IPS-NIHi7 (cell line): Measurements from ENCODE around the gene ARF3.

Experiments used
- DNase-seq: peaks from one replicate; pipeline ENCODE4 v3.0.0; 2012; ENCODE audit warnings: mixed read lengths; ENCODE audit errors: extremely low spot score

Gene ARF3

GRCh38 chr12:48966177-48966895 lies 9.0 kb upstream of the ARF3 start:
- DNase-seq: no peak

DNA sequence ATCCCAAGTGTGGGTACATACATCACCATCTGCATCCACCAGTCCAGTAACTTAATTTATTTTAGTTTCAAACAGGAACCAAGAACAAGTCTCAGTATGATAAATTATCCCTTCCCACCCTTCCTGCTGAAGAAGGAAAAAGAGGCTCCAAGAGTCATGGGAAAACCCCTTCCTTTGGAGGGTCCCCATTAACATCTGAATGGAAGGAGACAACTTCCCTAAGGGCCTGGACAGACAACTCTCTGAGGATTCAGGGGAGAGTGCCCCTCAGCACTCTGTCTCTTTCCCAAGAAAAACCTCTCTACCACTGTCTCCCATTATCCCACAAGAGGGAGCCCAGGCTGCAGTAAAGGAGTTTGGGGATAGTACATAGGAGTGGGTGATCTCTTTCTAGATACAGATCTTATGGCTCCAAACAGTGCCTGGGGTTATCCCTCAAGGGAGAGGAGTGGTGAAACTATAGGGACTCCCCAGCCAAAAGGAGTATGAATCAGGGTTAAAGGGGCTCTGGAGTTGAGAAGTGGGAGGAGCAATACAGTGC lies 8.1 kb upstream of the ARF3 start:
- DNase-seq: peak; percentile 68

- no peak for DNase-seq
Observed at GRCh38 chr12:48961801-48962200, 4.5 kb upstream of the ARF3 start.

GRCh38 chr12:48961331-48961730 lies 4.0 kb upstream of the ARF3 start:
- no peak for DNase-seq

DNA sequence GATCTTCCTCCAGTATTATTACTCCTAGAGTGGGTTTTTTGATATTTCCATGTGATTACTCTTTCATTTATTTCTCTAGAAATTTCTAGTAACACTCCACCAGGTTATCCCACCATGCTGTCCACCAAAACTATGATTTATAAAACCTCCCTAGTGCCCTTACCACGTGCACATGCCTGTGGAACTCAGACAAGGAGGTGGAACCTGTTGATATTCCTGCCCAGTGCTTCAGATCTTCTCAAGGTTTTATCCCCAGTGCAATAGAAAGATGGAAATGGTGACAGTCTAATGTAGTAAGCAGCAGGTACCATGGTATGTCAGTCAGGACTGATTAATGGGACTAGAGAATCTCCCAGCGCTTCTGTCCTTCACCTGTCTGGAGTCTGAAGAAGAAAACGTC lies 3.5 kb upstream of the ARF3 start:
- no peak for DNase-seq

GRCh38 chr12:48958049-48958388 lies 732 bp upstream of the ARF3 start:
- DNase-seq: no peak

DNA sequence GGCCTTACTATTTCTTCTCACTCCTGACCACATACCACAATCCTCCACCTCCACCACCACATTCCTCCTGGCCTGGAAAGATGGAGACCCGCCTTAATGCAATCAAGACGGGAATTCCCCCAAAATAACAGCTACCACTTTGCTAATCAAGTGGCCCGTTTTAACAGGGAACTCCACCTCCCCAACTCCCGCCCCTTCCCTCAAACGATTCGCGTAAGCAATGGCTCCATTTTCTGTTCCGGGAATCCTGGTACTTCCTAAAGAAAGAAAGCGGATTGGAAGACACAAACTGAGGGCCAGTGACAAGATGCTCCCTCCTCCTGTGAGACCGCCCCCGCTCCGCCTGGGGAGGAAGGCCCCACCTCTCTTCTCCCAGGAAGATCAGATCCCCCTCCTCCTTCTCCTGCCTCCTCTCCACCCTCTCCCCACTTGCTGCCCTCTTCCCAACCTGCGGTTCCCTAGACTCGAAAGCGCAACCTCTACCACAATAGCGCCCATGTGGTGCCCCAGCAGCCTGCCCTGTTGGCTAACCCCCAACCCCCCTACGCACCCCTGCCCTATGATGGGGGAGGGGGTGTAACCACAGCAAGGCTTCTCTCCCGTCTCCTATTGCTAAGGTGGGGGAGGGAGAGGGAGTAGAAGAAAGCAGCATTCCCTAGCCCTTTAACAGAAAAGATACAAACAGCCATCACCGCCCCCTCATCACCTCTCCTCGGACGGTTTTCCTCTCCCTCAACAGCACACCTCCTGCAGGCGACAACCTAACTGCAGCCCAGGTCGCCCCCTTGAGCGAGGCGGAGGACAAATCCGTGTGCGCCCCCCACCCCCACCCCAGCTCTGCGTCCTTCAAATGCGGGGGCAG lies 777 bp downstream of the ARF3 start:
- DNase-seq: peak; percentile 93

- no peak for DNase-seq
Observed at GRCh38 chr12:48954841-48955501, 2.3 kb downstream of the ARF3 start.

GRCh38 chr12:48954061-48954460 lies 3.2 kb downstream of the ARF3 start:
- DNase-seq: no peak

- no peak for DNase-seq
Observed at GRCh38 chr12:48952691-48953090, 4.6 kb downstream of the ARF3 start.

- no peak for DNase-seq
Observed at GRCh38 chr12:48947727-48948126, 9.6 kb downstream of the ARF3 start.

DNA sequence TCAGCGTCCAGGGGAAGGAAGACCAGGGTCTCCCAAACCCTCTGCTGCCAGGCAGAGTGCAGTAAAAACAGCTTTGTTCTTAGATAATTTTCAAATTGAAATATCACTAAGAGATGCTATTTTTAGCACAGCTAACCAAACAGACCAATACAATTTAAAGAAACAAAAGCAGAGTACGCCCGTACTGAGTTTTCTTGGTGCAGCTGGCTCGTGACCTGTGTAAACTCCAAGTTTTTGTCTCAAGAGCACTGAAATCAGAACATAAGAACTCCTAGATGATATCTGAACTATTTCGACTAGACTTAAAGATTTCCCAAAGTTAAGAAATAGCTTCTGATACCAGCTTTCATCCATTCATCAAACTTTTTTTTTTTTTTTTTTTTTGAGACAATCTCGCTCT lies 10.3 kb downstream of the ARF3 start:
- DNase-seq: no peak

- no peak for DNase-seq
Observed at GRCh38 chr12:48946205-48946604, 11.1 kb downstream of the ARF3 start.

DNA sequence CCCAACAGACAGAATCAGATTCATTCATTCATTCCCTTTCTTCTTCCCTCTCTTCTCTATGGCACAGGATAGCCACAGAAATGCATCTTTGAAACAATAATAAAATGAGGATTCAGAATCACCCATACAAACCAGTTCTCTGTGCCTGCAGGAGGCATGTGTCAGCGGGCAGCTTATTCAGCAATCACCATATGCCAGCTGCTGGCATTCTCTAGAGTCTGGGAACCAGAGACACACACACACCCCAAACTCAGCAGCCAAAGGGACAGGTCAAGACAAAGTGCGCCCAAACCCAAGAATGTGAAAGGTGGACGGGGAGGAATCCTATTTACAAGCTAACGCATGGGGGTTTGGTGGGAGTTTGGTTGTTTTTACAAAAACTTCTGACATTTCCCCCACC lies 14.1 kb downstream of the ARF3 start:
- no peak for DNase-seq

- no peak for DNase-seq
Observed at GRCh38 chr12:48940181-48940580, 17.1 kb downstream of the ARF3 start.

GRCh38 chr12:48938805-48939204 lies 18.5 kb downstream of the ARF3 start:
- no peak for DNase-seq

DNA sequence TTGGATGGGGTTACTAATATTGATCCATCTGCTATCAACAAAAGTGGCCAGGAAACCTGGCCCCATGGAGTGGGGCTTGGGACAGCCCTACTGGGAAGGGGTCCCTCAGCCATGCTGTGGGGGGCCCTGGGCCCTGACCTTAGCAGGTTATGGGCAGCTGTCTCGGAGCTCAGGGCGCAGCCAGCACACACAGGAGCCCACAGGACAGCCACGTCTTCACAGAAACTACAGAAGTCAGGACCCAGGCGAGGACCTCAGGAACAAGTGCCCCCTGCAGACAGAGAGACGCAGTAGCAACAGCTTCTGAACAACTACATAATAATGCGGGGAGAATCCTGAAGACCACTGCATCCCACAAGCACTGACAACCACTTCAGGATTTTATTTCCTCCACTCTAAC lies 20.1 kb downstream of the ARF3 start:
- peak; percentile 71 for DNase-seq

GRCh38 chr12:48936379-48936979 lies 20.8 kb downstream of the ARF3 start:
- DNase-seq: peak; percentile 94

GRCh38 chr12:48934312-48934706 lies 23.0 kb downstream of the ARF3 start:
- peak; percentile 47 for DNase-seq

GRCh38 chr12:48933664-48934311 lies 23.5 kb downstream of the ARF3 start:
- DNase-seq: no peak

DNA sequence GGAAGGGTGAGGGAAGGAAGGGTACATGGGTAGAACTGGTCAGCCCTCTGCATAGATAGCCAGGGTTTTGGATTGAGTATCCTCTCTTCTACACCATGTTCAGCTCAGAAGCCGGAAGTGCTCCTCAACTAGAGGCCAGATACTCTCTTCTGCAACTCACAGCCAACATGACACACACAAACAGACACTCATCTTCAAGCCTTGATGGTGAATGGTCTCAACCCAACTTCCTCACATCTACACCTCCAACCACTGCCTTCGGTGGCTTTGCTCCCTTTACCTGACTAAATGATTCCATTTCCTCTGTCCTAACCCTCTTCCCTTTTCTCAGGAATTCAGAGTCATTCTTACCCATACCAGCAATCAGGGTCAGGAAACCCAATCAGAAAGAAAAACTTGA lies 24.4 kb downstream of the ARF3 start:
- no peak for DNase-seq

GRCh38 chr12:48930475-48930874 lies 26.8 kb downstream of the ARF3 start:
- DNase-seq: no peak
